Psoas muscle (tissue), 8 donors: ENCODE results near the gene PLCD4. TPM values are rescaled to one million over a fixed set of nuclear protein-coding genes. Genes with fewer than 3 reads are reported as not detected.

ENCODE experiments used
- ATAC-seq, 4 donors: fragments of 200-7000 bp; cut with Tn5 transposase; one replicate each; pipeline ENCODE4 v1.9.1; 2020; ENCODE audit warnings: moderate library complexity in 3 of 4, mild to moderate bottlenecking in 2 of 4
- DNase-seq, 2 donors: peaks; one replicate each; pipeline ENCODE4 v3.0.0-alpha.2; 2020
- H3K27ac ChIP-seq: fragments of 200-600 bp; one replicate; pipeline ENCODE4 v1.8.0; 2022
- H3K27me3 ChIP-seq, 3 donors: fragments of 200-600 bp in 1 of 3; one replicate each; pipeline versions ENCODE4 v1.6.1 to v1.8.0; 2013 to 2022; ENCODE audit warnings: low read length in 2 of 3, mild to moderate bottlenecking in 2 of 3, moderate library complexity in 1 of 3; ENCODE audit not compliant: insufficient read depth in 3 of 3
- H3K36me3 ChIP-seq, 2 donors: fragments of 200-600 bp in 1 of 2; one replicate each; pipeline versions ENCODE4 v1.6.1 to v1.8.0; 2013 to 2022; ENCODE audit warnings: low read depth in 1 of 2, mild to moderate bottlenecking in 1 of 2, moderate library complexity in 1 of 2; ENCODE audit not compliant: insufficient read depth in 1 of 2
- H3K4me1 ChIP-seq: fragments of 200-600 bp; one replicate; pipeline ENCODE4 v1.8.0; 2022
- H3K4me3 ChIP-seq: fragments of 200-600 bp; one replicate; pipeline ENCODE4 v1.8.0; 2022; ENCODE audit warnings: mild to moderate bottlenecking
- H3K9me3 ChIP-seq: fragments of 200-600 bp; one replicate; pipeline ENCODE4 v1.8.0; 2022
- CTCF ChIP-seq: fragments of 200-600 bp; IDR thresholded peaks from one replicate; pipeline ENCODE4 v1.8.0; 2022; ENCODE audit warnings: antibody characterized with exemption
- WGBS, 3 donors: extraction: QIAGEN DNeasy Blood & Tissue Kit; methylation state at CpG; one replicate each; pipeline versions ENCODE4 v1.1.6 to v1.1.7; 2013; 5-methylcytosine and 5-hydroxymethylcytosine counted together
- intact Hi-C, 2 donors: fragments of 100-400 bp; cut with DNase I; formaldehyde crosslinking; loops; one replicate each; pipeline versions ENCODE4 v1.11.0 to v1.14.2; 2022
- polyA plus RNA-seq, 3 donors: library from polyadenylated mRNA; stranded (reverse); fragments of 200-250 nt; gene quantifications; one replicate each; pipeline ENCODE4 v1.2.3, GENCODE V29; 2013
- total RNA-seq, 4 donors: library from RNA; stranded (reverse); fragmentation: NEBNext Ultra II Directional in 2 of 4; extraction: Animal tissue kit (Norgen Biotek cat#: 25700) in 2 of 4; gene quantifications; one replicate each; pipeline versions ENCODE4 v1.2.1 to v1.2.4, GENCODE V29; 2021 to 2023
- donor health status: healthy with polysubstance abuse.
- donor health status: DM: no; HTN: no; CAD: no; lungs with moderate emphysema.
- donor health status: Bipolar disorder and iron deficiency.
- donor health status: healthy.
- donor health status: DM: yes; HTN: yes; CAD: no.
- donor health status: DM: no; HTN: no; CAD: no.
- donor health status: DM: no; HTN: no; CAD: no.
- donor health status: DM: yes; HTN: yes; CAD: no.

The PLCD4 gene
- total and polyA plus RNA-seq, 7 donors: 1.4 to 85.2 (median 38.0) TPM

GRCh38 chr2:218605432-218605831 lies 2.3 kb upstream of the PLCD4 start:
- H3K9me3 ChIP-seq: no peaks in the 10 kb centered on the region
- H3K4me1 ChIP-seq: peaks cover 38% of the 10 kb centered on the region
- peak overlapping the region; percentile 75 for H3K27ac ChIP-seq
- no peak for TF ChIP-seq CTCF
- H3K4me3 ChIP-seq: no peak overlapping the region
- no peaks in the 10 kb centered on the region for H3K27me3 ChIP-seq
- peak; percentile 74 to 88 (median 84) for ATAC-seq
- DNase-seq: peak; percentile 26 to 71
- intact Hi-C loops: loop anchor here (1.0 to 5.0 kb wide), 3 partner anchors 28 to 52 kb away; partner anchors contain the start of genes BCS1L (in 1 of the 2) and ZNF142 (in 1 of the 2)
- 23 to 32% (median 30%) methylated on average over 2 of the region's 2 CpGs for WGBS, 3 donors
- H3K36me3 ChIP-seq: no peaks in the 10 kb centered on the region

GRCh38 chr2:218615868-218616315 lies 8.2 kb downstream of the PLCD4 start:
- H3K27me3 ChIP-seq: no peaks in the 10 kb centered on the region
- peaks cover 22% of the 10 kb centered on the region for H3K4me1 ChIP-seq
- peaks cover 0 to 50% of the 10 kb centered on the region in 2 donors for H3K36me3 ChIP-seq
- 36 to 51% (median 36%) methylated on average over 6 of the region's 6 CpGs for WGBS, 3 donors
- TF ChIP-seq CTCF: no peak
- peak overlapping the region; percentile 71 for H3K27ac ChIP-seq
- H3K4me3 ChIP-seq: no peak overlapping the region
- DNase-seq (peak in 1 of 2 donors; percentile 57), ATAC-seq (peak; percentile 52 to 84 (median 73))
- H3K9me3 ChIP-seq: no peaks in the 10 kb centered on the region
- intact Hi-C loops: no loop called here

- H3K27me3 ChIP-seq: no peaks in the 10 kb centered on the region
- H3K36me3 ChIP-seq: peaks cover 2 to 64% of the 10 kb centered on the region in 2 donors
- TF ChIP-seq CTCF: no peak
- DNase-seq (no peak), ATAC-seq (peak; percentile 45 to 73 (median 61))
- H3K4me3 ChIP-seq: no peak overlapping the region
- H3K9me3 ChIP-seq: no peaks in the 10 kb centered on the region
- peak overlapping the region; percentile 50 for H3K27ac ChIP-seq
- peaks cover 26% of the 10 kb centered on the region for H3K4me1 ChIP-seq
- WGBS, 3 donors: 59 to 78% (median 62%) methylated on average over 9 of the region's 9 CpGs
- intact Hi-C loops: no loop called here
These were observed 10.6 kb downstream of the PLCD4 start for GRCh38 chr2:218618102-218618860.

- H3K27ac ChIP-seq: peak overlapping the region; percentile 30
- intact Hi-C loops: no loop called here
- no peaks in the 10 kb centered on the region for H3K9me3 ChIP-seq
- peaks cover 2 to 85% of the 10 kb centered on the region in 2 donors for H3K36me3 ChIP-seq
- WGBS, 3 donors: 32 to 54% (median 42%) methylated on average over 7 of the region's 7 CpGs
- peak in 1 of 4 donors; percentile 45 for ATAC-seq
- DNase-seq: no peak
- H3K4me1 ChIP-seq: peaks cover 19% of the 10 kb centered on the region
- TF ChIP-seq CTCF: no peak
- no peaks in the 10 kb centered on the region for H3K27me3 ChIP-seq
- no peak overlapping the region for H3K4me3 ChIP-seq
These were observed 13.3 kb downstream of the PLCD4 start for GRCh38 chr2:218621007-218621406.
